Activated T-helper 1 cell treated with anti-CD3 and anti-CD28 coated beads, Interleukin-2, amount 50 U/mL, for 16 hours (primary cell): ENCODE results near the gene TNFRSF25.
"Not testable (repeated sequence)": the region's sequence is repeated elsewhere in the genome, so short reads cannot be mapped to it uniquely, and the experiment has no call there.

Experiments
- DNase-seq, 2 donors: peaks; one replicate each; pipeline ENCODE4 v3.0.0-alpha.2; 2020; ENCODE audit warnings: low read depth in 1 of 2, low spot score in 1 of 2

Gene TNFRSF25

GRCh38 chr1:6437012-6437700, 28.8 kb downstream of the TNFRSF25 start:
- DNase-seq, result not testable (repeated sequence)

GRCh38 chr1:6436277-6436676, 29.7 kb downstream of the TNFRSF25 start:
- DNase-seq, result not testable (repeated sequence)

GRCh38 chr1:6435547-6435946, 30.4 kb downstream of the TNFRSF25 start:
- no peak for DNase-seq

GRCh38 chr1:6435129-6435528, 30.8 kb downstream of the TNFRSF25 start:
- no peak for DNase-seq

- DNase-seq, result no peak
Observed at GRCh38 chr1:6434186-6434585, 31.8 kb downstream of the TNFRSF25 start.

- not testable (repeated sequence) for DNase-seq
Observed at GRCh38 chr1:6431645-6432579, 34.1 kb downstream of the TNFRSF25 start.

GRCh38 chr1:6429660-6430411, 36.1 kb downstream of the TNFRSF25 start:
- not testable (repeated sequence) for DNase-seq

- DNase-seq, result not testable (repeated sequence)
Observed at GRCh38 chr1:6428453-6428852, 37.5 kb downstream of the TNFRSF25 start.

GRCh38 chr1:6427441-6428390, 38.3 kb downstream of the TNFRSF25 start:
- DNase-seq, result no peak

- no peak for DNase-seq
Observed at GRCh38 chr1:6426972-6427350, 39.0 kb downstream of the TNFRSF25 start.

GRCh38 chr1:6426277-6426971, 39.5 kb downstream of the TNFRSF25 start:
- no peak for DNase-seq

GRCh38 chr1:6425658-6426057, 40.3 kb downstream of the TNFRSF25 start:
- DNase-seq, result no peak

GRCh38 chr1:6424619-6425593, 41.1 kb downstream of the TNFRSF25 start, which contains the start of gene ESPN:
ESPN (plus strand) TSS chr1:6424776; CDS start chr1:6424956, 180 bp downstream.
- no peak for DNase-seq

GRCh38 chr1:6424000-6424565, 41.9 kb downstream of the TNFRSF25 start:
- DNase-seq, result no peak

- DNase-seq, result peak; percentile 52 to 58
Observed at GRCh38 chr1:6423321-6423999, 42.5 kb downstream of the TNFRSF25 start.

- DNase-seq, result no peak
Observed at GRCh38 chr1:6421266-6421665, 44.7 kb downstream of the TNFRSF25 start.

- DNase-seq, result no peak
Observed at GRCh38 chr1:6420454-6421042, 45.4 kb downstream of the TNFRSF25 start.
